Osteoblast (primary cell): ENCODE data around the gene SNTG2. TPM values are rescaled to one million over a fixed set of nuclear protein-coding genes. Genes with fewer than 3 reads are reported as not detected.

ENCODE experiments used
- DNase-seq: peaks from one replicate; pipeline ENCODE4 v3.0.0; 2011; ENCODE audit warnings: low spot score, mixed read lengths; ENCODE audit not compliant: insufficient read length; ENCODE audit errors: missing footprints
- H2AFZ ChIP-seq: 2 replicates; pipeline ENCODE4 v1.6.0; 2011; ENCODE audit warnings: mild to moderate bottlenecking, low read length
- H3K27ac ChIP-seq: 2 replicates; pipeline ENCODE4 v1.5.1; 2011; ENCODE audit warnings: mild to moderate bottlenecking, low read depth, low read length, moderate library complexity
- H3K27me3 ChIP-seq: 2 replicates; pipeline ENCODE4 v1.6.0; 2012; ENCODE audit warnings: mild to moderate bottlenecking, control low read depth, inconsistent platforms, low read length, moderate library complexity; ENCODE audit not compliant: insufficient read depth
- H3K36me3 ChIP-seq: 2 replicates; pipeline ENCODE4 v1.5.1; 2011; ENCODE audit warnings: mild to moderate bottlenecking, low read length, control low read depth, moderate library complexity; ENCODE audit not compliant: insufficient read depth
- H3K4me1 ChIP-seq: 2 replicates; pipeline ENCODE4 v1.5.1; 2011; ENCODE audit warnings: mild to moderate bottlenecking, low read length, control low read depth, moderate library complexity; ENCODE audit not compliant: insufficient read depth
- H3K4me2 ChIP-seq: 2 replicates; pipeline ENCODE4 v1.6.0; 2011; ENCODE audit warnings: mild to moderate bottlenecking, low read length; ENCODE audit not compliant: insufficient read depth
- H3K4me3 ChIP-seq: fragments of 200-600 bp; sonication (generic); 3 replicates; pipeline ENCODE4 v1.5.1; 2012; ENCODE audit warnings: mild to moderate bottlenecking, low read length, inconsistent platforms; ENCODE audit not compliant: insufficient read depth
- H3K79me2 ChIP-seq: 2 replicates; pipeline ENCODE4 v1.6.0; 2012; ENCODE audit warnings: mild to moderate bottlenecking, low read length, control low read depth, inconsistent platforms; ENCODE audit not compliant: insufficient read depth
- H3K9me3 ChIP-seq: 2 replicates; pipeline ENCODE4 v1.5.1; 2011; ENCODE audit warnings: low read depth, low read length, control low read depth
- H4K20me1 ChIP-seq: 2 replicates; pipeline ENCODE4 v1.6.0; 2012; ENCODE audit warnings: mild to moderate bottlenecking, low read length, control low read depth; ENCODE audit not compliant: insufficient read depth
- CTCF ChIP-seq: IDR thresholded peaks from 2 replicates; pipeline ENCODE4 v1.5.1; 2011; ENCODE audit warnings: mild to moderate bottlenecking, low read depth, low read length, moderate library complexity; ENCODE audit errors: extremely low read depth
- total RNA-seq: library from RNA; depleted of rRNA; stranded (reverse); fragments of >200 nt; gene quantifications from 2 replicates; pipeline ENCODE4 v1.2.3, GENCODE V29; 2012

The SNTG2 gene
- total RNA-seq, 1 donor, result 1.4 TPM

GRCh38 chr2:904246-905024 lies 46.2 kb upstream of the SNTG2 start:
- Histone ChIP-seq H4K20me1 (no peaks in the 10 kb centered on the region), H3K4me1 (no peaks in the 10 kb centered on the region), H2AFZ (no peak overlapping the region), H3K4me3 (no peak overlapping the region), H3K27ac (no peak overlapping the region), H3K4me2 (no peak overlapping the region), H3K9me3 (no peaks in the 10 kb centered on the region), H3K27me3 (no peaks in the 10 kb centered on the region), H3K79me2 (no peaks in the 10 kb centered on the region), H3K36me3 (no peaks in the 10 kb centered on the region)
- no peak for DNase-seq
- TF ChIP-seq CTCF, result no peak

- Histone ChIP-seq H2AFZ (no peak overlapping the region), H3K79me2 (no peaks in the 10 kb centered on the region), H3K4me3 (no peak overlapping the region), H3K27me3 (no peaks in the 10 kb centered on the region), H3K9me3 (no peaks in the 10 kb centered on the region), H3K4me2 (no peak overlapping the region), H3K27ac (no peak overlapping the region), H4K20me1 (no peaks in the 10 kb centered on the region), H3K36me3 (no peaks in the 10 kb centered on the region), H3K4me1 (no peaks in the 10 kb centered on the region)
- TF ChIP-seq CTCF, result no peak
- DNase-seq, result no peak
Observed at GRCh38 chr2:905091-905832, 45.4 kb upstream of the SNTG2 start.

- no peaks in the 10 kb centered on the region for H3K4me1 ChIP-seq
- no peaks in the 10 kb centered on the region for H4K20me1 ChIP-seq
- no peaks in the 10 kb centered on the region for H3K79me2 ChIP-seq
Observed at GRCh38 chr2:905833-906140, 44.9 kb upstream of the SNTG2 start.

More at GRCh38 chr2:905833-906140, 44.9 kb upstream of the SNTG2 start:
- H3K27me3 ChIP-seq, result no peaks in the 10 kb centered on the region
- no peak overlapping the region for H2AFZ ChIP-seq
- DNase-seq, result no peak
- no peaks in the 10 kb centered on the region for H3K36me3 ChIP-seq
- no peak overlapping the region for H3K4me2 ChIP-seq
- H3K9me3 ChIP-seq, result no peaks in the 10 kb centered on the region
- no peak for TF ChIP-seq CTCF
- H3K27ac ChIP-seq, result no peak overlapping the region
- no peak overlapping the region for H3K4me3 ChIP-seq
